CD4-positive, alpha-beta memory T cell (primary cell): ENCODE measurements around the gene KRT5. TPM values are rescaled to one million over a fixed set of nuclear protein-coding genes. Genes with fewer than 3 reads are reported as not detected.

Experiments
- CTCF ChIA-PET: fragments of 350-600 bp; sonication (Branson Sonifier 250); formaldehyde crosslinking; loops from one replicate; lab custom pipeline; 2021; ENCODE audit warnings: inconsistent platforms; ENCODE audit not compliant: partially characterized antibody; lab: Charles Lee
- POLR2A ChIA-PET: fragments of 350-600 bp; sonication (Branson Sonifier 250); formaldehyde crosslinking; loops from one replicate; lab custom pipeline; 2021; ENCODE audit not compliant: partially characterized antibody; lab: Charles Lee
- DNase-seq, 5 donors: peaks; one replicate each; pipeline versions ENCODE4 v3.0.0 to v3.0.0-alpha.2; 2020 to 2022; ENCODE audit warnings: mixed read lengths in 1 of 5
- H3K27ac ChIP-seq: one replicate; pipeline ENCODE4 v1.7.0; 2013; ENCODE audit warnings: low read depth, low read length
- H3K27me3 ChIP-seq: 2 replicates; pipeline ENCODE4 v1.7.0; 2013; ENCODE audit warnings: mild to moderate bottlenecking, low read length, moderate library complexity; ENCODE audit not compliant: insufficient read depth
- H3K36me3 ChIP-seq: 2 replicates; pipeline ENCODE4 v1.7.0; 2013; ENCODE audit warnings: mild to moderate bottlenecking, low read length, moderate library complexity; ENCODE audit not compliant: insufficient read depth
- H3K4me1 ChIP-seq: 2 replicates; pipeline ENCODE4 v1.7.0; 2013; ENCODE audit warnings: mild to moderate bottlenecking, low read length, moderate library complexity; ENCODE audit not compliant: insufficient read depth
- H3K4me3 ChIP-seq, 2 donors: one replicate each; pipeline ENCODE4 v1.7.0; 2013; ENCODE audit warnings: low read length in 2 of 2, mild to moderate bottlenecking in 1 of 2
- H3K9me3 ChIP-seq, 2 donors: one replicate each; pipeline ENCODE4 v1.7.0; 2013; ENCODE audit warnings: low read length in 2 of 2, control low read depth in 1 of 2; ENCODE audit not compliant: control insufficient read depth in 1 of 2
- H3K27ac Mint-ChIP-seq, 7 donors: one replicate each; pipeline ENCODE4 v1.8.0; 2020 to 2021; ENCODE audit warnings: mixed read lengths in 7 of 7, mild to moderate bottlenecking in 6 of 7, inconsistent platforms in 3 of 7, moderate library complexity in 3 of 7
- H3K27me3 Mint-ChIP-seq, 2 donors: one replicate each; pipeline ENCODE4 v1.8.0; 2020 to 2021; ENCODE audit warnings: mixed read lengths in 2 of 2
- H3K36me3 Mint-ChIP-seq, 2 donors: one replicate each; pipeline ENCODE4 v1.8.0; 2020 to 2021; ENCODE audit warnings: mixed read lengths in 2 of 2, inconsistent platforms in 1 of 2, mild to moderate bottlenecking in 1 of 2
- H3K4me1 Mint-ChIP-seq, 4 donors: one replicate each; pipeline ENCODE4 v1.8.0; 2020 to 2021; ENCODE audit warnings: mixed read lengths in 4 of 4, mild to moderate bottlenecking in 1 of 4
- H3K4me3 Mint-ChIP-seq, 8 donors: one replicate each; pipeline ENCODE4 v1.8.0; 2020 to 2021; ENCODE audit warnings: mixed read lengths in 8 of 8, mild to moderate bottlenecking in 7 of 8, moderate library complexity in 6 of 8, inconsistent platforms in 3 of 8
- H3K9me3 Mint-ChIP-seq, 8 donors: one replicate each; pipeline ENCODE4 v1.8.0; 2020 to 2021; ENCODE audit warnings: mixed read lengths in 8 of 8, mild to moderate bottlenecking in 5 of 8, inconsistent platforms in 3 of 8, moderate library complexity in 1 of 8
- intact Hi-C: fragments of 100-400 bp; cut with micrococcal nuclease; formaldehyde crosslinking; loops from one replicate; pipeline ENCODE4 v1.15.1; 2023
- polyA plus RNA-seq, 2 donors: library from polyadenylated mRNA; unstranded; fragments of 300-500 nt; fragmentation: Illumina TruSeq; gene quantifications; one replicate each; pipeline ENCODE4 v1.2.3, GENCODE V29; 2021
- total RNA-seq, 2 experiments: library from RNA; stranded (reverse); gene quantifications; one replicate each; pipeline ENCODE4 v1.2.3, GENCODE V29; 2021

Gene KRT5
- total and polyA plus RNA-seq, 4 experiments from 2014 or later, result not detected

- no peak overlapping the region for H3K4me3 Mint-ChIP-seq
- no peaks in the 10 kb centered on the region for H3K36me3 ChIP-seq
- intact Hi-C loops, result no loop called here
- peaks cover 11 to 18% of the 10 kb centered on the region in 2 donors for H3K27me3 Mint-ChIP-seq
- H3K9me3 Mint-ChIP-seq, result peaks cover 0 to 15% (median 1%) of the 10 kb centered on the region in 8 donors
- H3K27me3 ChIP-seq, result no peaks in the 10 kb centered on the region
- no peak for DNase-seq
- H3K9me3 ChIP-seq, result no peaks in the 10 kb centered on the region
- no peak overlapping the region for H3K27ac ChIP-seq
- H3K4me3 ChIP-seq, result no peak overlapping the region
- no peaks in the 10 kb centered on the region for H3K36me3 Mint-ChIP-seq
- no peak overlapping the region for H3K27ac Mint-ChIP-seq
- H3K4me1 ChIP-seq, result no peaks in the 10 kb centered on the region
- POLR2A ChIA-PET, result no interaction called here
- CTCF ChIA-PET, result no interaction called here
- no peaks in the 10 kb centered on the region for H3K4me1 Mint-ChIP-seq
Observed at GRCh38 chr12:52477651-52478050, 42.5 kb downstream of the KRT5 start.

- CTCF ChIA-PET, result no interaction called here
- H3K4me1 Mint-ChIP-seq, result no peaks in the 10 kb centered on the region
Observed at GRCh38 chr12:52474212-52474611, 46.0 kb downstream of the KRT5 start.

GRCh38 chr12:52473768-52474167, 46.4 kb downstream of the KRT5 start, which contains the start of gene KRT6C:
Gene KRT6C, minus strand, starts transcription at chr12:52473805. Its CDS starts 68 bp downstream, at chr12:52473737.
- no peak for DNase-seq

More at GRCh38 chr12:52474212-52474611, 46.0 kb downstream of the KRT5 start:
- intact Hi-C loops, result no loop called here
- Histone ChIP-seq H3K27ac (no peak overlapping the region), H3K4me1 (no peaks in the 10 kb centered on the region), H3K4me3 (no peak overlapping the region), H3K27me3 (no peaks in the 10 kb centered on the region), H3K9me3 (no peaks in the 10 kb centered on the region), H3K36me3 (no peaks in the 10 kb centered on the region)
- POLR2A ChIA-PET, result no interaction called here
- Mint-ChIP-seq H3K27ac (no peak overlapping the region), H3K9me3 (peaks cover 0 to 7% (median 0%) of the 10 kb centered on the region in 8 donors), H3K27me3 (peaks cover 13 to 14% of the 10 kb centered on the region in 2 donors), H3K36me3 (no peaks in the 10 kb centered on the region), H3K4me3 (no peak overlapping the region)
- DNase-seq, result no peak

GRCh38 chr12:52469853-52470252, 50.3 kb downstream of the KRT5 start:
- ChIA-PET POLR2A (no interaction called here), CTCF (no interaction called here)
- Histone ChIP-seq H3K27me3 (no peaks in the 10 kb centered on the region), H3K4me3 (no peak overlapping the region), H3K9me3 (no peaks in the 10 kb centered on the region), H3K4me1 (no peaks in the 10 kb centered on the region), H3K36me3 (no peaks in the 10 kb centered on the region), H3K27ac (no peak overlapping the region)
- H3K4me3 Mint-ChIP-seq, result no peak overlapping the region
- no peaks in the 10 kb centered on the region for H3K9me3 Mint-ChIP-seq
- H3K27ac Mint-ChIP-seq, result no peak overlapping the region
- intact Hi-C loops, result no loop called here
- DNase-seq, result no peak
- H3K27me3 Mint-ChIP-seq, result peaks cover 15 to 17% of the 10 kb centered on the region in 2 donors
- no peaks in the 10 kb centered on the region for H3K4me1 Mint-ChIP-seq
- no peaks in the 10 kb centered on the region for H3K36me3 Mint-ChIP-seq

More at GRCh38 chr12:52473768-52474167, 46.4 kb downstream of the KRT5 start, which contains the start of gene KRT6C:
- Histone ChIP-seq H3K27ac (no peak within 1 kb of the TSS), H3K9me3 (no peaks in the 10 kb centered on the region), H3K36me3 (no peaks in the 10 kb centered on the region), H3K27me3 (no peaks in the 10 kb centered on the region), H3K4me1 (no peaks in the 10 kb centered on the region), H3K4me3 (no peak within 1 kb of the TSS)
- CTCF ChIA-PET, result no interaction called here
- H3K36me3 Mint-ChIP-seq, result no peaks in the 10 kb centered on the region
- POLR2A ChIA-PET, result no interaction called here
- H3K27ac Mint-ChIP-seq, result no peak within 1 kb of the TSS
- no peaks in the 10 kb centered on the region for H3K4me1 Mint-ChIP-seq
- H3K9me3 Mint-ChIP-seq, result peaks cover 0 to 4% (median 0%) of the 10 kb centered on the region in 8 donors
- intact Hi-C loops, result no loop called here
- H3K27me3 Mint-ChIP-seq, result peaks cover 11 to 15% of the 10 kb centered on the region in 2 donors
- H3K4me3 Mint-ChIP-seq, result no peak within 1 kb of the TSS

- Histone ChIP-seq H3K36me3 (no peaks in the 10 kb centered on the region), H3K27ac (no peak overlapping the region), H3K4me3 (no peak overlapping the region), H3K27me3 (no peaks in the 10 kb centered on the region), H3K4me1 (no peaks in the 10 kb centered on the region), H3K9me3 (no peaks in the 10 kb centered on the region)
- H3K9me3 Mint-ChIP-seq, result no peaks in the 10 kb centered on the region
- H3K4me1 Mint-ChIP-seq, result no peaks in the 10 kb centered on the region
- ChIA-PET CTCF (no interaction called here), POLR2A (no interaction called here)
- H3K4me3 Mint-ChIP-seq, result no peak overlapping the region
- H3K27ac Mint-ChIP-seq, result no peak overlapping the region
- no peak for DNase-seq
- no peaks in the 10 kb centered on the region for H3K36me3 Mint-ChIP-seq
- intact Hi-C loops, result no loop called here
- H3K27me3 Mint-ChIP-seq, result peaks cover 14 to 16% of the 10 kb centered on the region in 2 donors
Observed at GRCh38 chr12:52464897-52465296, 55.3 kb downstream of the KRT5 start.

Other genes with a start within 250 kb of the KRT5 start
- gene KRT86, start 245.7 kb downstream of the KRT5 start, total RNA-seq, result not detected
- not detected for gene KRT86, start 245.7 kb downstream of the KRT5 start, polyA plus RNA-seq
- gene KRT81, start 228.9 kb downstream of the KRT5 start, total RNA-seq, result not detected
- gene KRT81, start 228.9 kb downstream of the KRT5 start, polyA plus RNA-seq, result not detected
- not detected for gene KRT83, start 199.0 kb downstream of the KRT5 start, total RNA-seq
- not detected for gene KRT83, start 199.0 kb downstream of the KRT5 start, polyA plus RNA-seq
- gene KRT85, start 152.9 kb downstream of the KRT5 start, total RNA-seq, result not detected
- not detected for gene KRT85, start 152.9 kb downstream of the KRT5 start, polyA plus RNA-seq
- gene KRT84, start 134.7 kb downstream of the KRT5 start, total RNA-seq, result not detected
- gene KRT84, start 134.7 kb downstream of the KRT5 start, polyA plus RNA-seq, result not detected
- not detected for gene KRT82, start 114.1 kb downstream of the KRT5 start, total RNA-seq
- not detected for gene KRT82, start 114.1 kb downstream of the KRT5 start, polyA plus RNA-seq
- not detected for gene KRT75, start 86.0 kb downstream of the KRT5 start, total RNA-seq
- gene KRT75, start 86.0 kb downstream of the KRT5 start, polyA plus RNA-seq, result not detected
- gene KRT6B, start 68.2 kb downstream of the KRT5 start, total RNA-seq, result not detected
- not detected for gene KRT6B, start 68.2 kb downstream of the KRT5 start, polyA plus RNA-seq
- not detected for gene KRT6C, start 46.6 kb downstream of the KRT5 start, total RNA-seq
- gene KRT6C, start 46.6 kb downstream of the KRT5 start, polyA plus RNA-seq, result not detected
- not detected for gene KRT6A, start 27.1 kb downstream of the KRT5 start, total RNA-seq
- not detected for gene KRT6A, start 27.1 kb downstream of the KRT5 start, polyA plus RNA-seq
- gene KRT71, start 32.8 kb upstream of the KRT5 start, total RNA-seq, result not detected
- not detected for gene KRT71, start 32.8 kb upstream of the KRT5 start, polyA plus RNA-seq
- not detected for gene KRT74, start 53.4 kb upstream of the KRT5 start, total RNA-seq
- gene KRT74, start 53.4 kb upstream of the KRT5 start, polyA plus RNA-seq, result not detected
- gene KRT72, start 81.1 kb upstream of the KRT5 start, total RNA-seq, result 1 to 10 TPM; 7.7 to 8.4 TPM
- gene KRT72, start 81.1 kb upstream of the KRT5 start, polyA plus RNA-seq, result not detected
- gene KRT73, start 98.2 kb upstream of the KRT5 start, total RNA-seq, result 1 to 10 TPM; 5.7 to 6.0 TPM
- gene KRT73, start 98.2 kb upstream of the KRT5 start, polyA plus RNA-seq, result 1 to 10 TPM; 1.2 to 1.3 TPM
- gene KRT2, start 131.8 kb upstream of the KRT5 start, total RNA-seq, result under 1 TPM; 0.23 to 0.39 TPM
- gene KRT2, start 131.8 kb upstream of the KRT5 start, polyA plus RNA-seq, result under 1 TPM; 0.08 to 0.20 TPM
- gene KRT1, start 160.0 kb upstream of the KRT5 start, total RNA-seq, result under 1 TPM in 1 of 2 experiments, not detected in 1; 0.67 TPM
- 10 to 100 TPM; 21.0 to 25.5 TPM for gene KRT1, start 160.0 kb upstream of the KRT5 start, polyA plus RNA-seq
- not detected for gene KRT77, start 183.1 kb upstream of the KRT5 start, total RNA-seq
- not detected for gene KRT77, start 183.1 kb upstream of the KRT5 start, polyA plus RNA-seq